NCI-H510A (cell line): Measurements from ENCODE around the gene DOK3.

Experiments
- DNase-seq: peaks from one replicate; lab custom pipeline; 2025; lab: John Stamatoyannopoulos, UW

Gene DOK3

GRCh38 chr5:177482359-177482795 lies 27.2 kb downstream of the DOK3 start:
- DNase-seq = no peak

GRCh38 chr5:177479774-177480173 lies 29.9 kb downstream of the DOK3 start:
- DNase-seq = no peak

- DNase-seq = no peak
Observed at GRCh38 chr5:177478711-177479646, 30.6 kb downstream of the DOK3 start.

GRCh38 chr5:177477701-177478477 lies 31.7 kb downstream of the DOK3 start:
- DNase-seq = no peak

- no peak for DNase-seq
Observed at GRCh38 chr5:177476531-177477233, 32.9 kb downstream of the DOK3 start.

- DNase-seq = no peak
Observed at GRCh38 chr5:177475563-177476427, 33.8 kb downstream of the DOK3 start.

GRCh38 chr5:177474846-177475562 lies 34.6 kb downstream of the DOK3 start:
- DNase-seq = no peak

GRCh38 chr5:177474002-177474476 lies 35.6 kb downstream of the DOK3 start:
- DNase-seq = no peak

GRCh38 chr5:177473443-177474001 lies 36.1 kb downstream of the DOK3 start, which contains the start of gene DBN1:
DBN1 (minus strand) TSS chr5:177473634; CDS start chr5:177473521, 113 bp downstream.
- peak; percentile 43 for DNase-seq

- no peak for DNase-seq
Observed at GRCh38 chr5:177472460-177473442, 36.9 kb downstream of the DOK3 start.

GRCh38 chr5:177471610-177472356 lies 37.8 kb downstream of the DOK3 start:
- DNase-seq = no peak

GRCh38 chr5:177470759-177471536 lies 38.7 kb downstream of the DOK3 start:
- no peak for DNase-seq

GRCh38 chr5:177469750-177470525 lies 39.7 kb downstream of the DOK3 start:
- no peak for DNase-seq

- DNase-seq = no peak
Observed at GRCh38 chr5:177468685-177469628, 40.7 kb downstream of the DOK3 start.

GRCh38 chr5:177468329-177468684 lies 41.3 kb downstream of the DOK3 start:
- DNase-seq = no peak
